ENCODE measurements around the gene RNF214.

The RNF214 gene

GRCh38 chr11:117282956-117283355 is 50.5 kb downstream of the RNF214 start:
- DNase-seq (ENCODE audit: low read depth) = no peak

- no peak for DNase-seq (ENCODE audit: low read depth)
Observed at GRCh38 chr11:117284053-117284452, 51.6 kb downstream of the RNF214 start.

DNA sequence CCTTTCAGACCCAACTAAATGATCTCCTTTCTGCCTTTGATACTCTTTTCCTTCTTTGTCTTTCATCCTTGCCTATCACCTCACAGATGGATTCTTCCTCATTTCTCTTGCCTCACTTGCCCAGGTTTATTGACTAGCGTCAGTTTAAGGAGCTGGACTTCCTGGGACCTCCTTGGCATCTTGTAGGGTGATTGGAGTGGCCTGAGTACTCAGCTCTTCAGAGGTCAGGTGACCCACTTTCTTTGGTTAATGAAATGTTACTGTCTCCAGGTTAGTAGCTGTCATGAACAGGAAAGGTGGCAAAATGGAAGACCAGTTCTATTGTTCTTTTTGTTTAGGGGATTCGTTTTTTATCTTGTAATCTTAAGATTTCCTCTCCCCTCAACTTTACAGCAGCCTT is 54.1 kb downstream of the RNF214 start:
- DNase-seq (ENCODE audit: low read depth) = no peak

DNA sequence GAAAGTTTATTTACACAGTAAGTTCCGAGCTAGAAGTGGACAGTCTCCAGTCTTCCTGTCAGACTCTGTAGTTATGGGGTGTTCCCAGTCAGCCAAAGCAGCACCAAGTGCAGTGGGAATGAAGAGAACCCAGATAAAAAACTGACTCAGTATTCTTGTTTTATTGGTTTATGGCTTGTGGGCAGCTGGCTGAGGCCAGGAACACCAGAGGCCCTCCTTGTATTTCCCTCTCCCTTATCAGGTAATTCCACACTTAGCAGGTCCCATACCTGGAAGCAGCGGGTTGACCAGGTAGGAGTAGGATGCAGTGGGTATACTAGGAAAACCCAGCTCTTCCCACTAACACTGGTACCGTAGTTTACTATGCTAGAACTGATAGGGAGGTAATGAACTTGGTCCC is 55.2 kb downstream of the RNF214 start:
- DNase-seq (ENCODE audit: low read depth) = no peak

DNA sequence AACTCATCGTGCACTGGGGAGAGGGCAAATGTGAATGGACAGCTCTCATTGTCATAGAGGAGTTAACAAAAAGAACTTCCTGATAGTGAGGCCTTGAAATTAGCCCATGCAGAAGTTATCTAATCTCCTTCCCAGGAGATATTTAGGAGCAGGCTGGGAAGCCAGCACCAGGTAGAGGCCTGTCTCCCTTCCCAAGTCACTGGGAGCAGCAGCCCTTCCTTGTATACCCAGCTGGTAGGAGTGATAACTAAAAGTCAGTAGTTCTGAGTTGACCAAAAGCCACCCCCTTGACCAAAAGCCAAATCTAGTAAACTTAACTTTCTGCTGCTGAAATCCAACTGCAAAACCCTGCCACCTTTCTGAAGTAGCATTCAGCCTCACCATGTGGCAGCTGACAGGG is 57.3 kb downstream of the RNF214 start:
- DNase-seq (ENCODE audit: low read depth) = no peak

DNA sequence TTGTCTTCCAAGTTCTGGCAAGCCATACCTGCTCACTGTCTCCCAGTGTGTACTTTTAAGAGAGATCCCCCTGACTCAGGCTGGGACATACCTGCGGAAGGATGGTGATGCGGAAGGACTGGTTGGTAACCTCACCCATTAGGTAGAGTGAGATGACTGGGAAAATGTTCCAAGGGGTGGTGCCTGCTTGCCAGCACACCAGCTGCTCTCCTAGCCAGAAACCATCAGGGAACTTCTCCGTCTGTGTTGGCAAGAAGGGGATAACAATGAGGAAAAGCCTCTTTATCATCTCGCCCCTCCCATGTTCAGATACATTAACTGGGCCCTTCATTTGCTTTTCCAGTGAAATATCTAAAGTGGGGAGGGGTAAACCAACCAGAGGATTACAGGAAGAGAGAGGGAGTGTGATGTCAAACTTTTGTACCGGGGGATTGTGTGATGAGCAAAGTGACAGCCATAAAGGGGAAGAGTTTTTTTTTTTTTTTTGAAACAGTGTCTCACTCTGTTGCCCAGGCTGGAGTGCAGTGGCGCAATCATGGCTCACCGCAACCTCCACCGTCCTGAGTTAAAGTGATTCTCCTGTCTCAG is 58.4 kb downstream of the RNF214 start, which contains the start of gene BACE1-AS:
Gene BACE1-AS (plus strand): TSS at position 538 of the 588 bp plus-strand sequence.
- DNase-seq (ENCODE audit: low read depth) = no peak

DNA sequence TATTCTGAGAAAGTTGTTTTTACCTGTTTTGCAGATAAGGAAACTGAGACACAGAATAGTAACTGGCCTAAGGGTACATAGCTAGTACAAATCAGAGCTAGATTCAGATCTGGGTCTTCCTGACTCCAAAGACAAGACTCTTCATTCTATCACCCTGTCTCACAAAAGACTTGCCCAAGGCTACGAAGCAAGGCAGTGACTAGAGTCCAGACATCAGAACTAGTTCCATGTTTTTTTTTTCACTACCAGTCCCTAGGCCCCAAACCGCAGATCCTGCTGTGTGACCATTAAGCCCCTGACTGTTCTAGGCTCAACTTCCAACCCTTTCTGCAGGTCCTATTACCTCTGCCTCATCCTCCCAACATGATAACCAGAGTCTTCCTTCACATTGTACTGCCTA is 60.1 kb downstream of the RNF214 start:
- DNase-seq (ENCODE audit: low read depth) = no peak

DNA sequence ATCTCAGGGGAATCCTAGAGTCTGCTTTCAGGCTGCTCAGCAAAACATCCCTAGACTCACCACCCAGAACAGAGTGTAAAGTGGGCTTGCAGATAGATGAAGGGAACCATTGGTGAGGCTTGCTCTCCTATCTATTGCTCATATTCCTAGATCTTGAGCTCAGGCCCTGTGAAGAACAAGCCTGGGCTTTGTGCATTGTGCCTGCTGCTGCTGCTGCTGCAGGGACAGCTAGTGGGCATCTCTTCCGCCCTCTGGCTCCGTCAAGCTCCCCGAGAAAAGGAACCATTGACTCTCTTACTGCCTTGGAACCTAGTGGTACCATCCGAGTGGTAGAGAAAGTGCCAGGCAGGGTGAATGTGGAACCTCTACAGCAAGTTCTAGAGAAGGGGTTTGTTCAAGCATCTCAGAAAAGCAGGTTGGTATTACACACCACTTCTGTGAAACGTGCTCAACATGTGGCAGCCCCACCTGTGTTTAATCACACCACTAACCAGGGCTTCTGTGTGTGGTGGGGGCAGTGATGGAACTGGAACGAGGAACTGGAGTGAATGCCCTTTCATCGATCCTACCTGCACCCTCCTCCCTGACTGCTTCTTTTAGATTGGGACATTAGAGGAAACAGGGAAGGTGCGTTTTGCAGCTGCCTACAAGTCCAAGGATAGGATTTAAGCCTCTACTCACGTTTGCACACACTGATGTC is 63.1 kb downstream of the RNF214 start:
- DNase-seq (ENCODE audit: low read depth) = no peak

DNA sequence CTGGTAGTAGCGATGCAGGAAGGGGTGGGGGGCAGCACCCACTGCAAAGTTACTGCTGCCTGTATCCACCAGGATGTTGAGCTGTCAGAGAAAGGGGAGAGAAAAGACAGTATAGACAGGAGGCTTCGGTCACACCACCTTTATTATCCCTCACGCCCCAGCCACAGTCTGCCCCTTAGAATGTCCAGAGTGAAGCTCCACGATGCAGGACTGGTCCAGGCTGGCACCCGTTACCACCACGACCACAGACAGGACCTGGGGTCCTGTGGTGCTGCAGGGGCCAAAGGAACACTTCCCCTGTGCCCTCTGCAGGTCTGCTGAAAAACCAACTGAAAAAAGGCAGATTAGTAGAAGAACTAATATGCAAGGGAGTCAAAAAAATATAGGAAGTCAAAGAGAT is 64.4 kb downstream of the RNF214 start:
- no peak for DNase-seq (ENCODE audit: low read depth)

GRCh38 chr11:117298195-117298594 is 65.7 kb downstream of the RNF214 start:
- no peak for DNase-seq (ENCODE audit: low read depth)

DNA sequence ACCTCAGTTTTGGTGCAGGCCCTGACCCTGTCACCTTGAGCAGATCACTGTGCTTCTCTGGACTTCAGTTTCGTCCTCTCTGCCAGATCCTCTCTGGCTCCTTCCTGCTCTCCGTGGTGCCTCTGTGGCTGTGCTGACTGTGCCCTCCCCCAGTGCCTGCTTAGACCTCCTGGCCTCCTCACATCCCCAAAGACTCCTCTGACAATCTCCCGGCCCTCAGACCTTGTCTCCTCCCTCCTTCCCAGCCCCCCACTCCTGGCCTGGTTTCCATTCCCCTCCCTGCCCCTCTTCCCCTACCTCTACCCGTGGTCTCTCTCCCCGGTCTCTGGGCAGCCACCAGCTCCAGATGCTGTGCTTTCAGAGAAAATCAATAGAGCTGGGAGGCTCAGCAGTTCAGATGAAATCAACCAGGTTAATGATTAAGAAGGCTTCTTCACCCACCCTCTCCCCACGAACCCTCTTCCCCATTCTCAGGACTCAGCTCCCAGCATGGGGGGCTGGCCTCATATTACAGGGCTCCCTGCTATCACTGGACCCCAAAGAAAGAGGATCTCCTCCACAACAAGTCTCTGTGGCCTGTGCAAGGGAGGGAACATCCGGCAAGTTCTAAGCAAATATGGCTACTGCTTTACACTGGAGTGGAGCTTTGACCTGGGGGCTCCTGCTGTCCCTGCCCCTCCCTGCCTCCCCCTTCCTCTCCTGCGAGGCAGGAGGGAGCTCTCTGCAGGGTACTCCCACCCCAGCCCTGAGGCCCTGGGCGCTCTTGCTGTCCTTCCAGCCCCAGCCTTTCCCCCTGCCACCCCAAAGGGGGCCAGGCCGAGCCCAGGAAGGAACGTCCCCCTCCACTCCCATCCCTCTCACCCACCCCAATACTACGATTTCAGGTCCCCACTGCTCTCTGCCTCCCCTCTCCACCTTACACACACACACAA is 67.1 kb downstream of the RNF214 start:
- no peak for DNase-seq (ENCODE audit: low read depth)

DNA sequence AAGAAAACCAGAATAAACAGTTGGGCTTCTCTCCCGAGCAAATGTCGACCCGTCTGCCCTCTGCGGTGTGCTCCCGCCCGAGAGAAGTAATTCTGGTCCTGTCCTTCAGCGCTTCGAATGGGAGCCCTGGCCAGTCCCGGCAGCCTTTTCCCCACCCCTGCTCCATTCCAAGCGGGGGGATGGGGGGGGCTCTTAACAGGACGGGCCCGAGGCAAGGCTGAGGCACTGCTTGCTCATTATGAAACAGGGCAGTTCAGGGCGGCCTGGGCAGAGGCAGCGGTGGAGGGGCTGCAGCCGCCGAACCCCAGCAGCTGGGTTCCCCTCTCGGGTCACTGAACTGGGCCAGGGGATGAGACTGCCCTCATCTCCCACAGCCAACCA is 67.8 kb downstream of the RNF214 start:
- no peak for DNase-seq (ENCODE audit: low read depth)

- no peak for DNase-seq (ENCODE audit: low read depth)
Observed at GRCh38 chr11:117300773-117301172, 68.3 kb downstream of the RNF214 start.

- DNase-seq (ENCODE audit: low read depth) = no peak
Observed at GRCh38 chr11:117302228-117302627, 69.8 kb downstream of the RNF214 start.

DNA sequence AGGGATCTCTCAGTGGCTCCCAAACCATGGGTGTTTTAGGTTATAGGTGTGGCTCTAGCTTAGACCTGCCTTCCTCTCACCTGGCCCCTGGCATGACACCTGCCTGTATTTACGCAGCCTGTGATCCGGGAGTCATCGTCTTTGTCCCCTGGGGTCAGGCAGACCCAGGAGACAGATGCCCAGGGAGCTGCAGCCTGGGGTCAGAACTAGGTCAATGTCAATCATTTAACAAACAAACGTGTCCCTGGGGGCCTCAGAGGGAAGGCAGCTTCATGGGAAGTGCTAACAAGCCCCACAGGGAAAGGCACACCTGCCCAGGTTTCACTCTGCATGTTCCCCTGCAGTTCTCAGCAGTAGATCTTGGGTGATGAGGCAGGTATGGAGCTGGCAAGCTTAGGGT is 70.6 kb downstream of the RNF214 start:
- DNase-seq (ENCODE audit: low read depth) = no peak

GRCh38 chr11:117303646-117304315 is 71.3 kb downstream of the RNF214 start:
- no peak for DNase-seq (ENCODE audit: low read depth)

- DNase-seq (ENCODE audit: low read depth) = no peak
Observed at GRCh38 chr11:117305145-117305544, 72.7 kb downstream of the RNF214 start.

GRCh38 chr11:117309310-117309709 is 76.8 kb downstream of the RNF214 start:
- DNase-seq (ENCODE audit: low read depth) = no peak

- DNase-seq (ENCODE audit: low read depth) = no peak
Observed at GRCh38 chr11:117313091-117313490, 80.6 kb downstream of the RNF214 start.

DNA sequence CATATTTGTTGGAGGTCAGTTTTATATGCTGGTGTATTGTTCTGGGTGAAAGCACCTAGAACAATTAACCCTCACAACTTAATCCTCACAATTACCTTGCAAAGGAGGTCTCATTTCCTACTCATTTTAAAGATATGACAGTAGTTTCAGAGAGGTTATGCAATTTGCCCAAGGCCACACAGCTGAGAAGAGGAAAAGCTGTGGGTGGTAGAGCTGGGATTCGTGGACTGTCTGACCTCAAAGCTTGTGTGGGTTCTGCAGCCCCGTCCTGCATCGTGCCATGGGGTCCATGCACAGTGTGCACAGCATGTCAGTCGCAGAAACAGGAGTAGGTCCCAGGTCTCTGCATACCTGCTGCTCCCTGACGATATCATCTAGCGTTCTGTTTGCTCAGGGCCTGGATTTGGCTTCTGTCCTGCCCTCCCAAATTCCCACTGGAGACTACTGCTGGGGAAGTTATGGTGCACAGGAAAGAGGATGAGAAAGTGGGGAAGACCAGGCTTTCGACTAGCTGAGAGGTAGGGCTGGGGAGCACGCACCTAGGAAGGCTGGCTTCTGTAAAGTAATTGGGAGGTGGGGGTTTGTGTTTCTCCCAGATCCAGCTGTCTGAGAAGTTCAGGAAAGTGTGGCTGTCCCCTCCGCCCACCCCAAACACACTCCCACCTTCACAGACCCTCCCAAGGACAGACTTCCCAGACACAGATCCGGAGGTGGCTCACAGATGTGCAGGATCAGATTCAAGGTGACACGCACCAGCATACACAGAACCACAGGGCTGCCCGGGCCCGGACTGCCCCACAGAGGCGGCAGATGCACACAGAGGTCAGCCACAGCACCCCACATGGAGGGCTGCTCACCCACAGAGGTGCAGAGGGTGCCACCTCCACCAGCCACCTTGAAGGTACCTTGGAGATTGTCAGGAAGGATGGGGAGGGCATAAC is 81.6 kb downstream of the RNF214 start:
- no peak for DNase-seq (ENCODE audit: low read depth)

GRCh38 chr11:117314840-117315239 is 82.4 kb downstream of the RNF214 start:
- DNase-seq (ENCODE audit: low read depth) = no peak

All from stimulated activated CD8-positive, alpha-beta memory T cell treated with anti-CD3 and anti-CD28 coated beads, Interleukin-15, amount 100 ng/mL, for 1 hour (primary cell).